ENCODE results near the gene NFIA.

GRCh38 chr1:61392409-61393242, 310.3 kb downstream of the NFIA start:
- TF ChIP-seq EZH2 (IDR thresholded peaks at IDR 0.05; ENCODE audit: borderline replicate concordance, insufficient read depth, low read depth, low read length, poor library complexity, severe bottlenecking) (no peak), CTCF (IDR thresholded peaks at IDR 0.05) (no peak)

Measured in B cell (primary cell).